Measurements from ENCODE around the gene NTMT1. TPM values are rescaled to one million over a fixed set of nuclear protein-coding genes. Genes with fewer than 3 reads are reported as not detected.

NTMT1 gene
- total and polyA plus RNA-seq, 9 of the 15 experiments (the other 6 are each of a cell fraction or from before 2014, with no cell fraction given) = 42.1 to 116 (median 74.7) TPM

GRCh38 chr9:129644365-129644764 lies 18.4 kb downstream of the NTMT1 start:
- Histone ChIP-seq H4K20me1 (replicated peaks; ENCODE audit: control insufficient read depth, insufficient read depth, low read length) (peaks cover 7% of the 10 kb centered on the region), H3K79me2 (ENCODE audit: control insufficient read depth, insufficient read depth, low read length) (peaks cover 16% of the 10 kb centered on the region), H3K4me1 (replicated peaks in 1 of 2; ENCODE audit: control insufficient read depth in 2 of 2, insufficient read depth in 2 of 2, low read length in 2 of 2) (peaks cover 0 to 50% of the 10 kb centered on the region in 2 experiments; a peak in 3 of 5 replicates), H3K4me2 (ENCODE audit: insufficient read depth, low read length) (no peak overlapping the region), H3K9me1 (ENCODE audit: control insufficient read depth, insufficient read depth, low read length) (no peaks in the 10 kb centered on the region), H3K4me3 (no peak overlapping the region), H2AFZ (ENCODE audit: low read depth, low read length) (peak overlapping the region; percentile 23; the same call in 1 of the 2 replicates), H3K36me3 (ENCODE audit: control insufficient read depth, insufficient read depth, low read length) (peaks cover 7% of the 10 kb centered on the region; the same call in 1 of the 3 replicates), H3K9ac (ENCODE audit: insufficient read depth in 1 of 2, low read depth in 2 of 2, low read length in 2 of 2) (no peak overlapping the region), H3K27me3 (ENCODE audit: control insufficient read depth in 2 of 2, insufficient read depth in 2 of 2, low read length in 2 of 2) (no peaks in the 10 kb centered on the region), H3K27ac (ENCODE audit: extremely low read depth, low read depth, low read length) (no peak overlapping the region), H3K9me3 (replicated peaks; ENCODE audit: control insufficient read depth, insufficient read depth, low read depth, low read length) (no peaks in the 10 kb centered on the region)
- ATAC-seq = no peak
- DNase-seq (ENCODE audit: extremely low read depth in 1 of 4, low spot score in 3 of 4) = no peak
- no TSS peak for BruUV-seq (replicated peaks)
- ChIA-PET CTCF (ENCODE audit: low intra/inter-chr PET ratio) (interaction anchor here (0.9 kb wide), 1 partner anchor 140 kb away, joined by 4 read pairs; no protein-coding TSS in a partner anchor), POLR2A (interaction anchor here (1.0 to 1.5 kb wide), 2 partner anchors 12 to 13 kb away, joined by 3 read pairs; no protein-coding TSS in a partner anchor)
- intact Hi-C loops (cut with micrococcal nuclease) = loop anchor here (5.0 to 10.0 kb wide), 3 partner anchors 53 to 240 kb away; no protein-coding TSS in a partner anchor
- no peak for FAIRE-seq
- in situ Hi-C loops (cut with MboI) = loop anchor here (5.0 kb wide), 1 partner anchor 138 kb away; no protein-coding TSS in a partner anchor
- 60% methylated on average over 11 of the region's 11 CpGs for WGBS (ENCODE audit: insufficient coverage, low coverage, missing lambda C conversion rate)
- TF ChIP-seq HMG20A (CRISPR knock-in tag; conservative IDR thresholded peaks at IDR 0.05) (no peak), POLR2H (tag; IDR thresholded peaks at IDR 0.05; ENCODE audit: low read depth) (no peak), USF1 (CRISPR knock-in tag; IDR thresholded peaks at IDR 0.05) (no peak), RFX7 (CRISPR knock-in tag; IDR thresholded peaks at IDR 0.05) (no peak), RBFOX2 (IDR thresholded peaks at IDR 0.05; ENCODE audit: low read depth, low read length) (no peak), NR0B1 (IDR thresholded peaks at IDR 0.05; ENCODE audit: partially characterized antibody) (no peak), HINFP (tag; conservative IDR thresholded peaks at IDR 0.05; ENCODE audit: low read depth) (no peak), SMC3 (conservative IDR thresholded peaks at IDR 0.05; ENCODE audit: insufficient read depth, low read depth, low read length) (no peak), RBM22 (IDR thresholded peaks at IDR 0.05; ENCODE audit: low read depth, low read length, poor library complexity, severe bottlenecking) (no peak), ZC3H4 (CRISPR knock-in tag; IDR thresholded peaks at IDR 0.05; ENCODE audit: borderline replicate concordance) (no peak), PHF21A (IDR thresholded peaks at IDR 0.05; ENCODE audit: borderline replicate concordance, low read depth) (no peak), ETS2 (tag; IDR thresholded peaks at IDR 0.05; ENCODE audit: borderline replicate concordance, poor library complexity, severe bottlenecking) (no peak), ATF3 (IDR thresholded peaks at IDR 0.05) (no peak), ATF3 (CRISPR knock-in tag; conservative IDR thresholded peaks at IDR 0.05) (no peak), ZZZ3 (IDR thresholded peaks at IDR 0.05) (no peak), IFI16 (CRISPR knock-in tag; IDR thresholded peaks at IDR 0.05) (no peak), ZNF436 (CRISPR knock-in tag; IDR thresholded peaks at IDR 0.05) (no peak)

Measured in K562 (cell line).